Left ventricle myocardium inferior (tissue), 1 donor: Measurements from ENCODE around the gene SLC37A4. TPM values are rescaled to one million over a fixed set of nuclear protein-coding genes. Genes with fewer than 3 reads are reported as not detected.
"Not testable (repeated sequence)": the region's sequence is repeated elsewhere in the genome, so short reads cannot be mapped to it uniquely, and the experiment has no call there.

Experiments
- DNase-seq: peaks from one replicate; pipeline ENCODE4 v3.0.0-alpha.2; 2020
- H3K27ac ChIP-seq: fragments of 200-600 bp; replicated peaks from 2 replicates; pipeline ENCODE4 v1.8.0; 2021
- H3K27me3 ChIP-seq: fragments of 200-600 bp; 2 replicates; pipeline ENCODE4 v1.8.0; 2021; ENCODE audit warnings: low read depth
- H3K36me3 ChIP-seq: fragments of 200-600 bp; 2 replicates; pipeline ENCODE4 v1.8.0; 2021
- H3K4me1 ChIP-seq: fragments of 200-600 bp; 2 replicates; pipeline ENCODE4 v1.8.0; 2021
- H3K4me3 ChIP-seq: fragments of 200-600 bp; 2 replicates; pipeline ENCODE4 v1.8.0; 2021; ENCODE audit warnings: mild to moderate bottlenecking, moderate library complexity
- H3K9me3 ChIP-seq: fragments of 200-600 bp; replicated peaks from 2 replicates; pipeline ENCODE4 v1.8.0; 2021
- intact Hi-C: fragments of 100-400 bp; cut with micrococcal nuclease; formaldehyde crosslinking; loops from one replicate; pipeline ENCODE4 v1.11.0; 2022
- total RNA-seq: library from RNA; stranded (reverse); fragmentation: NEBNext Ultra II Directional; extraction: Animal tissue kit (Norgen Biotek cat#: 25700); gene quantifications from one replicate; pipeline ENCODE4 v1.2.1, GENCODE V29; 2021
- TF ChIP-seq, protein P1 (sequence below): fragments of 200-600 bp; IDR thresholded peaks from 2 replicates; pipeline ENCODE4 v1.8.0; 2021; ENCODE audit warnings: antibody characterized with exemption, mild to moderate bottlenecking, borderline replicate concordance
- donor health status: DM: no; HTN: yes; CAD: no; lungs with severe emphysema.

The SLC37A4 gene
- total RNA-seq, 1 donor from 2014 or later: 5.4 TPM

DNA sequence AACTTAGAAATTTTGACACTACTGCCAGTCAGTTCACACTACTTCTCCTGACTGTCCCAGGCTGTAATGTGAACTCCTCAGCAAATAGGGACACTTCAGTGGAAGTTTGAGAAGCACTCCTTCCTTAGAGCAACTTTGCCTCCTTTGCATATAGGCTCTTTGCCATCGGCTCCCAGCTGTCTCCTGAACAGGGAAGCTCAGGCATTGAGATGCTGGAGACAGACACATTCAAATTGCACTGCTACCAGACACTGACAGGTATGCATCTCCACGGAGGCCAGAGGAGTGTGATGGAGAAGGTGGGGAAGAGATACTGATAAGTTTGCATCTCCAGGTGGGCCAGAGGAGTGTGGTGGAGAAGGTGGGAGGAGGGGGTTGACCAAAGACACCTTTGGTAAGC lies 10.7 kb downstream of the SLC37A4 start:
- TF ChIP-seq, protein P1, sequence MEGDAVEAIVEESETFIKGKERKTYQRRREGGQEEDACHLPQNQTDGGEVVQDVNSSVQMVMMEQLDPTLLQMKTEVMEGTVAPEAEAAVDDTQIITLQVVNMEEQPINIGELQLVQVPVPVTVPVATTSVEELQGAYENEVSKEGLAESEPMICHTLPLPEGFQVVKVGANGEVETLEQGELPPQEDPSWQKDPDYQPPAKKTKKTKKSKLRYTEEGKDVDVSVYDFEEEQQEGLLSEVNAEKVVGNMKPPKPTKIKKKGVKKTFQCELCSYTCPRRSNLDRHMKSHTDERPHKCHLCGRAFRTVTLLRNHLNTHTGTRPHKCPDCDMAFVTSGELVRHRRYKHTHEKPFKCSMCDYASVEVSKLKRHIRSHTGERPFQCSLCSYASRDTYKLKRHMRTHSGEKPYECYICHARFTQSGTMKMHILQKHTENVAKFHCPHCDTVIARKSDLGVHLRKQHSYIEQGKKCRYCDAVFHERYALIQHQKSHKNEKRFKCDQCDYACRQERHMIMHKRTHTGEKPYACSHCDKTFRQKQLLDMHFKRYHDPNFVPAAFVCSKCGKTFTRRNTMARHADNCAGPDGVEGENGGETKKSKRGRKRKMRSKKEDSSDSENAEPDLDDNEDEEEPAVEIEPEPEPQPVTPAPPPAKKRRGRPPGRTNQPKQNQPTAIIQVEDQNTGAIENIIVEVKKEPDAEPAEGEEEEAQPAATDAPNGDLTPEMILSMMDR: no peak
- peaks cover 58% of the 10 kb centered on the region for H3K36me3 ChIP-seq
- no peak for DNase-seq
- H3K9me3 ChIP-seq: no peaks in the 10 kb centered on the region
- no peaks in the 10 kb centered on the region for H3K27me3 ChIP-seq
- H3K27ac ChIP-seq: no peak overlapping the region
- peaks cover 72% of the 10 kb centered on the region for H3K4me1 ChIP-seq
- intact Hi-C loops: no loop called here
- peak overlapping the region; percentile 79 for H3K4me3 ChIP-seq

DNA sequence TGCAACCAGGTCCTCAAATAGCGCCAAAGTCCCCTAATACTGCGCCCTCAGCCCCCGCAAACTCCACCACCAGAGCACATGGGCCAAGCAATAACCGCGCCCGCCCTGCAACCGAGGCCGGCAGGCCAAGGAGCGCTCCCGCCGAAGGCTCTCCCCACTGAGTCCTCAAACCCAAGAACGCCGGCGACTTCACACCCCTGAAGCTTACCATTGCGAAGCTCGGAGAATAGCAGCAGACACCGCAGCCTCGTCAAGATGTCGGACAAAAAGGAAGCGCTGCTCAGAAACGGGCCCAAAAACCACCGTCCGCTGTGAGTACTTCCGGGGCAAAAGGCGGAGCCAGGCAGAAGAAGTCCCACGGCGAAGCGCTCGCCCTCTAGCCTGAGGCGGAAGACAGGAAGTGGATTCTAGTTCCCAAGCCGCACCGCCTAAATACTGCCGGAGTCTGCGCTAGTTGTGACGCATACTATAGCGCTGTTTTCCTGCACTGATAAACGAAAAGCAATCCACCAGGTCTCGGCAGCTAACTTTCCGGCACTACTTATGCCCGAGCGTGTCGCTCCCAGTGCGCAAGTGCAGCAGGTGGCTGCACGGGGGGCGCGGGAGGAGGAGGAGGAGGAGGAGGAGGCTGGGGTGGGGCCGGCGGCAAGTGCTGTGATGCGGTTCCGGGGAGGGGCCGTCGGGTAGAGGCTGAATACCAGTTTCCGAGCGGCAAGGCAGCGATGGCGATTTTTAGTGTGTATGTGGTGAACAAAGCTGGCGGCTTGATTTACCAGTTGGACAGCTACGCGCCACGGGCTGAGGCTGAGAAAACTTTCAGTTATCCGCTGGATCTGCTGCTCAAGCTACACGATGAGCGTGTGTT lies 12.4 kb downstream of the SLC37A4 start, which contains the start of the genes RPS25 and TRAPPC4:
TSS of gene RPS25 (minus strand) at position 270 of the 865 bp plus-strand sequence. CDS start at position 211, 59 bp downstream.
TSS of gene TRAPPC4 (plus strand) at position 693 of the 865 bp plus-strand sequence. CDS start at position 723, 30 bp downstream.
- peak within 1 kb of the TSS; percentile 79 for H3K4me3 ChIP-seq
- intact Hi-C loops: no loop called here
- H3K36me3 ChIP-seq: peaks cover 56% of the 10 kb centered on the region
- H3K27ac ChIP-seq: peak within 1 kb of the TSS; percentile 97
- DNase-seq: peak; percentile 95
- TF ChIP-seq, protein P1: no peak
- H3K9me3 ChIP-seq: no peaks in the 10 kb centered on the region
- H3K4me1 ChIP-seq: peaks cover 64% of the 10 kb centered on the region
- no peaks in the 10 kb centered on the region for H3K27me3 ChIP-seq

DNA sequence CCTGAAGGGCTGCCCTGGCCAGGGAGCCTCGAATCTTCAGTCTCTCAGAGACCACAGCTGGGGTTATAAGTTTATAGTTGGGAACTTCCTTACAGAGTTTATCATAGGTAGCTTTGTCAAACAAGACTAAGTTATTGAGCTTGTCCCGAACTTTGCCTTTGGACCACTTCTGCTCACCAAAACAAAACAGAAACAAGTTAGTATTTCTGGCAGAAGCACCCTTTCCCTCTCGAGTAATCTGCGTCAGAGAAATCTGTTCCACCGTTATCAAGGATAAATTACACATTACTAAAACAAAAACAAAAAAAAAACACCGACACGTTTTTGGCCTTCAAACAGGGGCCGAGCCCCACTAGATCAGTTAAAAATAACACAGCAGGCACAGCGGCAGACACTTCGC lies 13.3 kb downstream of the SLC37A4 start:
- H3K27me3 ChIP-seq, intact Hi-C loops, DNase-seq, H3K9me3 ChIP-seq: not testable (repeated sequence)
- peak overlapping the region; percentile 79 for H3K4me3 ChIP-seq
- H3K4me1 ChIP-seq: peaks cover 64% of the 10 kb centered on the region
- H3K36me3 ChIP-seq: peaks cover 55% of the 10 kb centered on the region
- peak overlapping the region; percentile 97 for H3K27ac ChIP-seq

DNA sequence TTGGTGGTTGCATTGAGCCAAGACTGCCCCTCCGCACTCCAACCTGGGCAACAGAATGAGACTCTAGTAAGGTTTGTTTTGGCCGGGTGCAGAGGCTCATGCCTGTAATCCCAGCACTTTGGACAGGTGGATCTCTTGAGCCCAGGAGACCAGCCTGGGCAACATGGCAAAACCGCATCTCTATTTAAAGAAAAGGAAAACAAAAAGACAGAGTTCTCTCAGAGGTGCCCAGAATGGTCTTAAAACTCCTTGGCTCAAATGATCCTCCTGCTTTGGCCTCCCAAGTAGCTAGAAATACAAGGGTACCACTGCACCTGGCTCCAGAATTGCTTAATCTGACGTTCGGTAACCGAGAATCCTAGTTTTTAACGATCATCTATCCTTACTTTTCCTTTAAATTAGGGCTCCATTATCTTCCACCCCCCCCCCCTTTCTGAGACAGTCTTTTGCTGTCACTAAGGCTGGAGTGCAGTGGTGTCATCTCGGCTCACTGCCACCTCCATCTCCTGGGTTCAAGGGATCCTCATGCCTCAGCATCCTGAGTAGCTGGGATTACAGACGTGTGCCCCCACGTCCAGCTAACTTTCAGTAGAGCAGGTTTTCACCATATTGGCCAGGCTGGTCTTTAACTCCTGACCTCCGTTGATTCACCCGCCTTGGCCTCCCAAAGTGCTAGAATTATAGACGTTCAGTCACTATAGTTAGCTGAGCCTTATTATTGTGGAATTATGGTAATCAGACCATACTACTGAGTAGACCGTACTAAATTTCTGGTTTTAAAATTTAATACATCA lies 14.3 kb downstream of the SLC37A4 start:
- peaks cover 55% of the 10 kb centered on the region for H3K36me3 ChIP-seq

DNA sequence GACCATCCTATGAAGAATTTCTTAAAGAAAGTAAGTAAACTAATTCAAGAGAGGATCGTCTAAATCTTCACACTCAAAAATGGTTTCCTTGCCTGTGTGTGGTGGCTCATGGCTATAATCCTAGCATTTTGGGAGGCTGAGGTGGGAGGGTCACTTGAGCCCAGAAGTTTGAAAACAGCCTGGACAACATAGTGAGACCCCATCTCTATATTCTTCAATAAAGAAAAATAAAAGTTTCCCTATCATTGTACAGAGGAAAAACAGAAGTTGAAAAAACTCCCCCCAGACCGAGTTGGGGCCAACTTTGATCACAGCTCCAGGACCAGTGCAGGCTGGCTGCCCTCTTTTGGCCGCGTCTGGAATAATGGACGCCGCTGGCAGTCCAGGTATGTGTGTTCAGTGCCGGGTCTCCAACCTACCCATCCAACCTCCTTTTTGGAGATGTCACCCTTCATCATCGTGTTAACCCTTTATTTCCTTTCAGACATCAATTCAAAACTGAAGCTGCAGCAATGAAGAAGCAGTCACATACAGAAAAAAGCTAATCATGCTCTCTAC lies 15.5 kb downstream of the SLC37A4 start:
- Histone ChIP-seq H3K36me3 (peaks cover 60% of the 10 kb centered on the region), H3K4me3 (no peak overlapping the region), H3K4me1 (peaks cover 47% of the 10 kb centered on the region), H3K27ac (no peak overlapping the region), H3K27me3 (no peaks in the 10 kb centered on the region), H3K9me3 (no peaks in the 10 kb centered on the region)
- intact Hi-C loops: no loop called here
- TF ChIP-seq, protein P1: no peak
- DNase-seq: no peak

More for the DNA sequence above, 14.3 kb downstream of the SLC37A4 start:
- intact Hi-C loops: no loop called here
- Histone ChIP-seq H3K9me3 (no peaks in the 10 kb centered on the region), H3K27me3 (no peaks in the 10 kb centered on the region), H3K4me3 (peak overlapping the region; percentile 79), H3K27ac (no peak overlapping the region), H3K4me1 (peaks cover 60% of the 10 kb centered on the region)
- TF ChIP-seq, protein P1: no peak
- no peak for DNase-seq
